MV-4-11 (cell line): Measurements from ENCODE around the gene NRN1L.
A peak's percentile ranks its signal among the peaks of the same experiment; 100 is the strongest.

Experiments used
- DNase-seq: peaks from one replicate; lab custom pipeline; 2025; lab: John Stamatoyannopoulos, UW

Gene NRN1L

GRCh38 chr16:67917140-67917851 lies 32.6 kb downstream of the NRN1L start:
- DNase-seq, result no peak

- DNase-seq, result peak; percentile 43
These were observed 33.2 kb downstream of the NRN1L start for GRCh38 chr16:67917852-67918236.

- no peak for DNase-seq
These were observed 35.0 kb downstream of the NRN1L start for GRCh38 chr16:67919622-67920221.

GRCh38 chr16:67922221-67922620 lies 37.5 kb downstream of the NRN1L start:
- DNase-seq, result no peak

- DNase-seq, result no peak
These were observed 38.1 kb downstream of the NRN1L start for GRCh38 chr16:67922740-67923139.

- no peak for DNase-seq
These were observed 38.9 kb downstream of the NRN1L start for GRCh38 chr16:67923414-67924116.

GRCh38 chr16:67924140-67924906 lies 39.6 kb downstream of the NRN1L start:
- DNase-seq, result no peak

- no peak for DNase-seq
These were observed 41.6 kb downstream of the NRN1L start for GRCh38 chr16:67926181-67926750.

GRCh38 chr16:67927131-67927941 lies 42.7 kb downstream of the NRN1L start:
- no peak for DNase-seq

- DNase-seq, result no peak
These were observed 43.5 kb downstream of the NRN1L start for GRCh38 chr16:67928147-67928546.

- DNase-seq, result peak; percentile 24
These were observed 44.1 kb downstream of the NRN1L start for GRCh38 chr16:67928561-67929364.

- DNase-seq, result no peak
These were observed 45.5 kb downstream of the NRN1L start for GRCh38 chr16:67930191-67930590.

GRCh38 chr16:67930678-67931211 lies 46.1 kb downstream of the NRN1L start:
- DNase-seq, result no peak

GRCh38 chr16:67931712-67932461 lies 47.2 kb downstream of the NRN1L start, which contains the start of gene CTRL:
CTRL (minus strand) TSS chr16:67931862; CDS start chr16:67931852, 10 bp downstream.
- no peak for DNase-seq

GRCh38 chr16:67932462-67932840 lies 47.8 kb downstream of the NRN1L start:
- DNase-seq, result no peak

- DNase-seq, result no peak
These were observed 49.1 kb downstream of the NRN1L start for GRCh38 chr16:67933805-67934204.

GRCh38 chr16:67934306-67935100 lies 49.8 kb downstream of the NRN1L start:
- DNase-seq, result no peak

- no peak for DNase-seq
These were observed 50.4 kb downstream of the NRN1L start for GRCh38 chr16:67935101-67935401.
